SKM-1 (cell line): ENCODE data around the gene EID1.
A peak's percentile ranks its signal among the peaks of the same experiment; 100 is the strongest.
"Not testable (repeated sequence)": the region's sequence is repeated elsewhere in the genome, so short reads cannot be mapped to it uniquely, and the experiment has no call there.

Source experiments
- DNase-seq: peaks from one replicate; lab custom pipeline; 2025; ENCODE audit not compliant: unreplicated experiment; lab: John Stamatoyannopoulos, UW

The EID1 gene, protein sequence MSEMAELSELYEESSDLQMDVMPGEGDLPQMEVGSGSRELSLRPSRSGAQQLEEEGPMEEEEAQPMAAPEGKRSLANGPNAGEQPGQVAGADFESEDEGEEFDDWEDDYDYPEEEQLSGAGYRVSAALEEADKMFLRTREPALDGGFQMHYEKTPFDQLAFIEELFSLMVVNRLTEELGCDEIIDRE

DNA sequence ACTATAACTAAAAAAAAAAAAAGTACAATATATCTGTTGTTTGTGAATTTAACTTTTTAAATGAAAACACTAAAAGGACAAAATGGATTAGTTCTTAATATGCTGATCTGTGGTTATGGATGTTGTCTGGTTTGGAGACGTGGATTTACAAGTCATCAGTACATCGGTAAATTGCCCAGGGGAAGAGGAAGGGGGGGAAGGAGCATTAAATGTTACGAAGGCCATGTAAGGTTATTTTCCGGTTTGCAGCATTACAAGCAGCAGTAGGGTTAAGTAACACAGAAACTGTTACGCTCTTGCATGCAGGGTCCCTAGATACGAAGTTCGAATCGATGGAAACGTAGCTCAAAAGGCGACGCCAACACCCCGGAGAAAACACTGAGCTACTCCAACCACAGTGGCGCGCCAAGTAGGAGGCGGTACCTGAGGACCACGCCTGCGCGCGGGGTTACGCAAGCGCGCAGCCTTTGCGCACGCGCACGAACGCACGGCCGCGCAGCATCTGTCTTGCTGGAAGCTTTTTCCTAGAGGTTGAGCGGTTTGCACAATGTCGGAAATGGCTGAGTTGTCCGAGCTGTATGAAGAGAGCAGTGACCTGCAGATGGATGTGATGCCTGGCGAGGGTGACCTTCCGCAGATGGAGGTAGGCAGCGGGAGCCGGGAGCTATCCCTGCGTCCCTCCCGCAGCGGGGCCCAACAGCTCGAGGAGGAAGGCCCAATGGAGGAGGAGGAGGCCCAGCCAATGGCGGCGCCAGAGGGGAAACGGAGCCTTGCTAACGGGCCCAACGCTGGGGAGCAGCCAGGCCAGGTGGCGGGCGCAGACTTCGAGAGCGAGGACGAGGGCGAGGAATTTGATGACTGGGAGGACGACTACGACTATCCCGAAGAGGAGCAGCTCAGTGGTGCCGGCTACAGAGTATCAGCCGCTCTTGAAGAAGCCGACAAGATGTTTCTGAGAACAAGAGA, at the start of gene EID1:
Gene EID1 (plus strand): TSS at position 505 of the 966 bp plus-strand sequence. CDS start 43 bp downstream, at position 548.
- peak; percentile 85 for DNase-seq

DNA sequence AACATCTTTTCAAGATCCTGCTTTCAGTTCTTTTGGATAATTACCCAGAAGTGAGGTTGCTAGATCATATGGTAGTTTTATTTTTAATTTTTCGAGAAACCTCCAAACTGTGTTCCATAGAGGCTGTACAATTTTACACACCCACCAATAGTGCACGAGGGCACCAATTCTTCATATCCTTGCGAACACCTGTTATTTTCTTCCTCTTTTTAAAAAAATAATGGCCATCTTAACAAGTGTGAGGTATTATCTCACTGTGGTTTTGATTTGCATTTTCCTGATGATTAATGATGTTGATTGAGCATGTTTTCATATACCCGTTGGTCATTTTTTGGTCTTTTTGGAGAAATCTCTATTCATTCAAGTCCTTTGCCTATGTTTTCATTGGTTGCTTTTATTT, 49.5 kb upstream of the EID1 start:
- no peak for DNase-seq

DNA sequence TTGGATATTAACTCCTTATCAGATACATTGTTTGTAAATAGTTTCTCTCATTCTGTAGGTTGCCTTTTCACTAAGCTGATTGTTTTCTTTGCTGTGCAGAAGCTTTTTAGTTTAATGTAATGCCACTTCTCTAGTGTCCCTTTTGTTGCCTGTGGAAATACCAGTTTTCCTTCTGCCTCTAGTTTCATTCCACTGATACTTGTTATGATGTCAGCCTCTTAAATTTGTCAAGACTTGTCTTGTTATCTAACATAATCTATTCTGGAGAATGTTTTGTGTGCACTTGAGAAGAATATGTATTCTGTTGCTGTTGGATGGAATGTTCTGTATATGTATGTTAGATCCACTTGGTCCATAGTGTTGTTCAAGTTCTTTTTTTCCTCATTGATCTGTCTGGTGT, 49.0 kb upstream of the EID1 start:
- no peak for DNase-seq

DNA sequence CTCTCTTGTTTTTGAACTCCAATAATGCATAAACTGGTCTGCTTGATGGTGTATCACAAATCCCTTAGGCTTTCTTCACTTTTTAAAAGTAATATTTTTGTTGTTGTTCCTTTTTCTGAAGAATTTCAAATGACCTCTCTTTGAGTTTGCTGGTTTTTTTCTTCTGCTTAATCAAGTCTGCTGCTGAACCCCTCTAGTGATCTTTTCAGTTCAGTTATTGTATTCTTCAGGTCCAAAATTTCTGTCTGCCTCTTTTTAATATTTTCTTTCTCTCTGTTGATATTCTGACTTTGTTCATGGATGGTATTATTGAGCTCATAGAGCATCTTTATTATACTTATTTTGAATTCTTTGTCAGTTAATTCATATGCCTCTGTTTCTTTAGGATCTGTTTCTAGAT, 45.3 kb upstream of the EID1 start:
- DNase-seq = no peak

DNA sequence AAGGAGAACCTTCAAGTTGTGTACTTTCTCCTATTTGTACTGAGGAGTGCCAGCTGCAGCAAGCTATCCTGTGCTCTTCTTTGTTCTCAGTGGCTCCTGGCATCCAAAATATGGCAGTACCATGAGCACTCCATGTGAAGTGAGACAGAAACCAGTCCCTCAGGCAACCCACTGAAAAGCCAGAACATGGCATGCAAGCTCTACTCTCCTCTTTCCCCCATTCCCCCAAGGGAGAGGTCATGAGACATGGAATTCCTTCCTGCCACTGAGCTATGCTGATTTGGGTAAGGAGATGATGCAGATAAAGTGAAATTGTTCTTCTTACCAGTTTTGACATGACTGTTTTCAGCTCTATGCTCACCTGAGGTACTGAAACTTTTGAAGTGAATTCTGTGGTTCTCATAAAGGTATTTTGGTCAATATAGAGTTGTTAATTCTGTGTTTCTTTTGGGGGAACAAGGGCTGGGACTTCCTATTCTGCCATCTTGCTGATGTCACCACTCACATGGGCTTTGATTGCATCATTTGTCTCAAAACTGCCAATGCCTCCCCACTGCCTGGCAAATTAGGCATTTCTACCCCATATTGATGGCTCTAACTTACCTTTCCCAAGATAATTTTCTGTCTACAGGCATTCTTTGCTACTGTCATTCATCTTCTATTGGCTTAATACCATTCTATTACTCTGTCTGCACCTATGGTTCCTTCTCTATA, 44.3 kb upstream of the EID1 start:
- DNase-seq = no peak

DNA sequence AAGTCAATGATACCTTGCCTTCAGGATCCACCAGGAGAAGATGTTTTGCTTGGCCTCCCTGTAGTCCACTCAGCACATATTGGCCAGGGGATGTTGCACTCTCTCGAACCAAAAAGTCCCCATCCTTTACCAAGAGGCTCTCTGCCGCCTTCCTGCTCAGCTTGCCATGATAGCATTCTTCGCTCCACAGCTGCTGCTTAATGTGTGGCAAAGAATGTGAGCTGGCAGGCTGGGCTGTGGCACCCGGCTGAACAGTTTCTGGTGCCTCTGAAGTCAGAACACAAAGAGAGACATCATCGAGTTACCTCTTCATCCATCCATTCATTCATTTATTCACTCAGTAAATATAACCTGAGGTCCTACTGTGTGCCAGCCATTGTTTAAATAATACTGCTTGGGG, 43.2 kb upstream of the EID1 start:
- no peak for DNase-seq

DNA sequence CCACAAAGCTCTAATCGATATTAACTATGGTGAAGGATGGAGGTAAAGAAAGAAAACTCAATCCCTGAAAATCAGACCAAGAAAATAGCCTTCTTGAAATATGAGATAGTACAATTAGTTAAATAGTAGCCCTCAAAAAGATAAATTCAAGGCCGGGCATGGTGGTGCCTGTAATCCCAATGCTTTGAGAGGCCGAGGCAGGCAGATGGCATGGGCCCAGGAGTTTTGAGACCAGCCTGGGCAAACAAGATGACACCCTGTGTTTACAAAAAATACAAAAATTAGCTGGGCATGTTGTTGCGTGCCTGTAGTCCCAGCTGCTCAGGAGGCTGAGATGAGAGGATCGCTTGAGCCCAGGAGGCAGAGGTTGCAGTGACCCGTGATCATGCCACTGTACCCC, 35.4 kb upstream of the EID1 start:
- no peak for DNase-seq

DNA sequence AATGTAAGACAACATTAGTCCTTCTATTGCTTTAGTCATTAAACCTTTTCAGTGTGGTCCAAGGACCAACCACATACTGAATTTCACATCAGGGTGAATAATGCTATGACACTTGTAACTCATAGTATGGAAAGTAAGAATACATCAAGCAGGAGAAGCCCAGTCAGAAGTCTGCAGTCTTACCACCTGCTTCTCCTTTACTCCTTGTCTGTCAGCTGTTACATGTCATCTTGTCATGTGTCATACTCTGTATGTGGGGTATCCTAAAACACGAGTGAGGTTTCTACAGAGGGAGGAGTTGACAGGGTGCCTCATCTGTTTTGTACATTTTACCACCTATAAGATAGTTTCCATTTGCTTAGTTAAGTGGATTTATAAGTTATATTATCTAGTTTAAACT, 32.8 kb upstream of the EID1 start:
- no peak for DNase-seq

DNA sequence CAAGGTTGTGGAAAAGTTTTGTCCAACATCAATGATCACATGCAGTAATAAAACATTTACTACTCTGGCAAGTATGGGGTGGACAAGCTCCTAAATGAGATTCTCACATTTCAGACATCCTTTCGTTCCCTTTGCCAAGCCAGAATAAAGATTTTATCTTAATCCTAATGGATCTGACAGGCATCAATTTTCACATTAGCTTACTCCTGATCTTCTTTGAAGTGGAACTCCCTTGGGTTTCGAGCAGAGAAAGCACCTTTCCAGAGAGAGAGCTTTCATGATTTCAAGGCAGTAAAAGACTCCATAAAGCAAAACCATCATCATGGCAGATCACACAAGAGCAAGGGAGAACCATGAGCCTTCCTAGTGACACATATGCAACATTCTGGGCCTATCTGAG, 27.3 kb upstream of the EID1 start:
- no peak for DNase-seq

DNA sequence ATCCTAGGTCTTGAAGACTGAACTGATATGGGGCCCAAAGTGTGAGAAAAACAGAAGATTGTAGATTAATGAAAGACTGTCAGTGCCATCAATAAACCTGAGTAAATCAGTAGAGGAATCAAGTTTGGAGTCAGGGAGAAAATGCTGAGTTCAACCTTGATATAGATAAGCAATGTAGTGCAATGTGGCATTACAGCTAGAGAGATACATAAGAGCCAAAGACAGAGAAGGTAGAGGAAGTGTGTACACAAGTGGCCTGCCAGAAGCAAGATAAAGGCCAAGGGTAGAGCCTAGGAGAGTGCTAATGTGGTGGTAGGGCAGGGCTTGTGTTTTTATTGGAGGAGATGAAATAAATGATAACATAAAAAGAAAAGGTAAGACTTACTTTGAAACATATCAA, 26.0 kb upstream of the EID1 start:
- no peak for DNase-seq

DNA sequence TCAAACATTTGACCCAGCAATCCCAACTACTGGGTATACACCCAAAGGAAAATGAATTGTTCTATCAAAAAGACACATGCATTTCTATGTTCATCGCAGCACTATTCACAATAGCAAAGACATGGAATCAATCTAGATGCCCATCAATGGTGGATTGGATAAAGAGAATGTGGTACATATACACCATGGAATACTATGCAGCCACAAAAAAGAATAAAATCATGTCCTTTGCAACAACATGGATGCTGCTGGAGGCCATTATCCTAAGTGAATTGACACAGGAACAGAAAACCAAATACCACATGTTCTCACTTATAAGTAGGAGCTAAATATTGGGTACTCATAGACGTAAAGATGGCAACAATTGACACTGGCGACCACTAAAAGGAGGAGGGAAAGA, 23.5 kb upstream of the EID1 start:
- DNase-seq = not testable (repeated sequence)

DNA sequence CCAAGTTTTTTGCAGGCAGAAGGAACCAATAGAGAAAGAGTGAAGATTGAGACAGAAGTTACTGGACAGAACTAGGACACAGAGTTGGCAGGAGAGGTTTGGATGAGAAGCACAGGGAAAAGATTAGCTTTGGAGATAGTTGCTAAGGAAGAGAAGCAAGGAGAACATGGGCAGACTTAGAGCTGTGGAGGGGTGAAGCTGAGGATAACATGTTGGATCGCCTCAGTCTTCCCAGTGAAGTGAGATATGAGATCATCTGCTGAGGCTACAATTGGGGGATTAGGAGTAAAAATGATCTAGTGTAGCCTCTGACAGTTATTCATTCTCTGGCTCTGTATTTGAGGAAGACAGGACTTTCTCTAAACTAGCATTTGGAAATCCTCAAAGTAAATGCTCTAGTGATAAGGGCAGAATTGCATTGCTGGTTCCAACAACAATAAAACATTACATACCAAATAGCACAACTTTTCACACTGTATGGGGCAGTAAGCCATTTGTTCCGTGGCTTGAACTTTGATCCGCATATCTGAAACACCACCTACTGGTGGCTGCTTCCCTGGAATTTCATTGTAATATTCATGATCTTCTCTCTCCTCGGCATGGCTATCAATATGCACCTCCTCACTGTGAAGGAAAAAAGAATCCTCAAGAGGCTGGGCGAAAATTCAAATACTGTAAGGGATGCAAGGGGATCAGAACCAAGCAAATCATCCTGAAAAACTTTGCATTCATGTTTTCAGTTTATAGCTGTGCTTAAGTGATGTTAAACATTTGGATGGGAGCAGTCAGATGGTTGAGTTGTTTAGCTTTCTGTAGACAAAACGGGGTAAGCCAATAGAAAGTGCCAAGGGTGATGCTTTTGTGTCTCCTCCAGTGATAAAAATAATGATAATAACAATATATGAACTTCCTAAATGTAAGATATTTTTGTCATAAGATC, 22.2 kb upstream of the EID1 start:
- DNase-seq = no peak

DNA sequence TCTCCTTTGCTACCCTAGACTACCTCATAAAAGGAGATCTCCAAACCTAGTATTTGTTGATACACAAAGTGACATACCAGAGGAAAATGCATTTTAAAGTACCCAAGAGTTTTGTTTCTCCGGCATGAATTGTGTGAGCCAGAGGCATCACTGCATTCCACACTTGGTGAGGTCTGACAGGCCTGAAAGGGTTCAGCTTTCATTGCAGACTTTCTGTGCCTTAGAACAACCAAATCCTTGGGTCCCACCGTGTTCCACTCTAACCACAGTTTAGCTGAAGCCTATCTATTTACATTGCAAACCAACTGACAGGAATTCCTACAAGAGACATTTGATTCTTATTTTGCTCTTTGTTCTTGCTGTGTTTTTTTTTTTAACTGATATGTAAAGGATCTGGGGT, 21.0 kb upstream of the EID1 start:
- DNase-seq = no peak

DNA sequence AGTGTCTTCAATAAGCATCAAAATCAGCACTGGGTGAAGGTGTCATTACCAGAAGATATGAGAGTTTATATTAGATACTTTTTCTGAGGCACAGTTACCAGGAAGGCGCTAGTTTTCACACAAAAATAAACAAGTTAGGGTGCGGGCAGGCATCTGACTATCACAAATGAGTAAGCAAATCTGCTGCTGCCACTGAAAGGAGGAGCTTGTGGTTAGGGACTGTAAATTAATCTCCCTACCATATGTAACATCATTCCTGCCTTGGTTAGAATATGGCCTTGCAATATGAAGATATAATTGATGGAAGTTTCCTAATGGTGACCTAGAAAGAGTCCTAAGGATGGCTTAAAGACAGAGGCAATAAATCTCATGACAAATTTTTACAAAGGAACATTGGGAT, 19.5 kb upstream of the EID1 start:
- no peak for DNase-seq

DNA sequence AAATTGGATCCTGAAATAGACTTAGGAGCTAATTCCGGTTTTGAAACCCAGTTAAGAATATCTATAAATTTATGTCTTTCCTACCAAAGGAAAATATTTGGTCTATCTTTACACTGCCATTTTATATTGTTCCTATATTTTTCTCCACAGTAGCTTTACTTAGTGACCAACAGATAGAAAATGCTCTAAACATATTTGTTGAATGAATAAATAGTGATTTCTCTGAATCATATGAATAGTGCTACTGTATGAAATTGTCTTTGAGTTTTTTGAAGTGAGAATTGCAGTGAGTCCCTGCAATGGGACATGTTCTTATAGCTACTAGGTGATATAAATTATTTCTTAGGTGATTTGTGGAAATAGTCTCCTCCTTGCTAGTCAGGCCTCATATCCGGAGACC, 18.5 kb upstream of the EID1 start:
- DNase-seq = no peak

DNA sequence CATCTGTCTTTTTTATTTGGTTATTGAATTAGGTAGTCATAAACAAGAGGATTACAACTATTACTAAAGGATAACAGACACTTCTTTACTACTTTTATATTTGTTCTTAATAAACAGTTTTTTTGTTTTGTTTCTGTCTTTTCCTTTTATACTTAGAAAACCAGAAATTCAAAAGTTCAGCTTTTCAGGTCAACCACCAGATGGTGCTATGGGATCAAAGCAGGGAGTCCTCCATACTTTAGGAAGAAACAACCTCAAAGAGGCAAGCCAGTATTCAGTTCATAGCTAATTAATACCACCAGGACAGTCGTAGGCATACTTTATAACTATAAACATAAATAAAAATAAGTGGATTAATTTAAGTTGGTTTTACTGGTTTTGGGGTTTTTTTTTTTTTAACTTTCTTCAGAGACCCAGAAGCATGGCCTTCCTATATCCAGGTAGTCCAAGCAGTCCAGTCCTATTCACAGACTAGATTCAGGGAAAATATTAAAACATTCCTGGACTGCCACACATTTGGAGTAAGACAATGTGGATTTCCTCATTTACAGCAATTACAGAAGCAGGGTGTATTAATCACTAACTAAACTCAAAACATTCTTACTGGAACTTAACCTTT, 16.0 kb upstream of the EID1 start:
- DNase-seq = peak; percentile 69

DNA sequence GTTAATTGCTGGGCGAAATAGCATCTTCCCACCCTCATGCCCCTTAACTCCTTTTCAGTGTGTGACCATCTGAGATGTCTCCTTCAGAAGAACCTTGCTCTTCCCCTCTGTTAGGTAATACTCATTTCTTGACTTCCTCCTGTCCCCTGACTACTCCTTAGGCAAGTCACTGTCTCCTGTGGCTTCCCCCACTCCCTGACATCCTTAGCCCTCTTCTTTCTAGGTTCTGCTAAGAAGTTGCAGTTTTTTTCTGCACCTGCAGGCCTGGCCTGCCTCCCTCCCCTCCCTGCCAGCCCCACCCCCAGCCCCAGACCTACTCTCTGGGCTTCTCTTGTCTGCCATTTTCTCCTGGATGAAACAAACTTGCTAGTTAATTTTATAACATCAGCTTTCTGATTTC, 15.2 kb upstream of the EID1 start:
- DNase-seq = peak; percentile 88

DNA sequence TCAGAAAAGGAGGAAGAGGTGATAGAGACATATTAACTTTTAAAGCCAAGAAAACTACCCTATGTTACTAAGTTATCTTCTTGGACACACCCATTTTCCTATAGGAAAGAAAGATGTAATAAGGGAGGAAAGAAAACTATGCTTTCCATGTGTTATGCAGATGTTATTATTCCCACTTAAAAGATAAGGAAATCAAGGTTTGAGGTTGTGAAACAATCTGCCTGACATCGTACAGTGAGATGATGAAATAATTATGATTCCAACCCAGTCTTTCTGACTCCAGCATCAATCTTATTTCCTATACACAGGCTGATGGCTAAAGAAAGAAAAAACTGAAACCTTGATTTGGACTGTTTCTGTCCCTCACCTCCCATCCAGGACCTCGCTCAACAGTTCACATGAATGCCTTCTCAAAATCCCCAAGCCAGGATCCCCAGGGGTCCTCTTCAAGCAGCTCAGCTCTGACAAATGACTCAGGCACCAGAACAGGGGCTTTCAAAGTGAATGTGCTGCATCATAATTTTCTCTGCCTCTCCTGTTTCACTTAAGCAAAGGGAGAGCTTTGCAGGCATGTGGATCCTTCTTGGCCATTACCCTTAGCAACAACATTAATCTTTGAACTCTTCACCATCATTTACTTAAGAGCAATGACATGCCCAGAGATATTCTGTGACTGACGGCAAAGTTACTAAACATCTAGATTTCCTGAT, 12.4 kb upstream of the EID1 start:
- DNase-seq = no peak

DNA sequence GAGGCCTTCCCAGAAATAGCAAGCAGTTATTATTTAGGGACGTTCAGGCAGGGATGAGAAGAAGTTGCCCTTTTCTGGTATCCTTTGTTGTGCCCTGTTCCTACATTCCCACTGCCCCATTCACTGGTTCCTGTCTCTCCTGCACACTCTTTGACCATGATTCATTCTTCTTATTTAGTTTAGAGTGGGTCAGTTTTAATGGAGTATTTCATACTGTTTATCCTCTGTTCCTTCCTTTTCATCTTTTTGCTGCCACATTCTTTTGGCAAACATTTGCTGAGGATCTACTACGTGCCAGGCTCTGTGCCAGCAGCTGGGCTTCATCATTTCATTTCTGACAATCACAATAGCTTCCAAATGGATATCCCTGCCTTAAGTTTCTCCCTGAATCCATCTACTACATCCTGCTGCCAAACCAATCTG, 11.8 kb upstream of the EID1 start:
- no peak for DNase-seq

DNA sequence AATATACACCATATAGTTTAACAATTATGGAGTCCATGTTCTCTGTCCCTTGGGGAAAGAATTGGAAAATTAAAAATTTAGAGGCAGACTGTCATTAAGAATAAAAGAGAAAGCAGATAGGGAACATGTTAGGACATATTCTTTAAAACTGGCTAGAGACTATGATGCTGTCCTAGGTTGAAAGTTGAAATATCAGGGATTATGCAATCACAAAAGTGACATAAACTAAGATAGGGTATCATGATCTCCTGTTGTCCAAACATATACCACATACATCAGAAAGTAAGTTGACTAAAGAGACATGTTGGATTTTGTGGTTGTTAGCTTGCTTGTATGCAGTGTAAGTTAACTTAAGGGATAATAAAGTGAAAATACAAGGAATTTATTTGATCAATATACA, 9.9 kb upstream of the EID1 start:
- DNase-seq = no peak
